Measurements from ENCODE around the gene RAB23. TPM values are rescaled to one million over a fixed set of nuclear protein-coding genes. Genes with fewer than 3 reads are reported as not detected.

The RAB23 gene
- total RNA-seq, 1 donor from 2014 or later: 11.3 TPM

DNA sequence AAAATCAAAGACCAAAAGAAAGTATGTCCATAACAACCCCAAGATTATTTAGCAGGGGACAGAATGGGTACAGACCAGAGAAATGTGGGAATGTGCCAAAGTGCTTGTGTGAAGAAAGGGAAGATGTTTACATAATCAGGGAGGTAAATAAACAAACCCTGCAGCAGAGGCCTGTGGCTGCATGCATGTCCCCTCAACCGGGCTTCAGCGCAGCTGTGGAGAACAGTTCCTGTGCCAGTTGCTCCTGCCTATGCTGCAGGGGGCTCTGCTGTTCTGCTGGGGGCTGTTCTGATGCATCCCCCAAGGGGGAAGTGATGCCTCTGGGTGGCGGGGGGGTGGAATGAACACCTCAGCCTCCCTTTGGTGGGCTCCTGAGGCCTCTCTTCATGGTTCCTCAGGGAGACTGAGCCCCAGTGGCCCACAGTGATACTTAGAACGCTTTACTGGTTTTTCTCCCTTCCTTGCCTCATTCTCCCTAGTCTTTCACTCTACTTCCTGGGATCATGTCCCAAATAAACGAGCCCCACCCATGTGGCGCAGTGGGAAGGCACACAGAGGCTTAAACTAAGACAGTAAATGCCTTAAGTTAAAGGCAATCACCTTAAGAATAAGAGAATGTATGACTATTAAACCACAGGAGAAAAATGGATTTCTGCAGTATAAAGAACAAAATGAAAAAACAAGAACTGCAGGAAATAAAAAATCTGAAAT is 23.0 kb downstream of the RAB23 start:
- TF ChIP-seq, protein P1, sequence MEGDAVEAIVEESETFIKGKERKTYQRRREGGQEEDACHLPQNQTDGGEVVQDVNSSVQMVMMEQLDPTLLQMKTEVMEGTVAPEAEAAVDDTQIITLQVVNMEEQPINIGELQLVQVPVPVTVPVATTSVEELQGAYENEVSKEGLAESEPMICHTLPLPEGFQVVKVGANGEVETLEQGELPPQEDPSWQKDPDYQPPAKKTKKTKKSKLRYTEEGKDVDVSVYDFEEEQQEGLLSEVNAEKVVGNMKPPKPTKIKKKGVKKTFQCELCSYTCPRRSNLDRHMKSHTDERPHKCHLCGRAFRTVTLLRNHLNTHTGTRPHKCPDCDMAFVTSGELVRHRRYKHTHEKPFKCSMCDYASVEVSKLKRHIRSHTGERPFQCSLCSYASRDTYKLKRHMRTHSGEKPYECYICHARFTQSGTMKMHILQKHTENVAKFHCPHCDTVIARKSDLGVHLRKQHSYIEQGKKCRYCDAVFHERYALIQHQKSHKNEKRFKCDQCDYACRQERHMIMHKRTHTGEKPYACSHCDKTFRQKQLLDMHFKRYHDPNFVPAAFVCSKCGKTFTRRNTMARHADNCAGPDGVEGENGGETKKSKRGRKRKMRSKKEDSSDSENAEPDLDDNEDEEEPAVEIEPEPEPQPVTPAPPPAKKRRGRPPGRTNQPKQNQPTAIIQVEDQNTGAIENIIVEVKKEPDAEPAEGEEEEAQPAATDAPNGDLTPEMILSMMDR (IDR thresholded peaks at IDR 0.05): no peak
- DNase-seq: no peak
- intact Hi-C loops (cut with DNase I): no loop called here
- no peaks in the 10 kb centered on the region for H3K36me3 ChIP-seq
- no peak overlapping the region for H3K27ac ChIP-seq
- no peaks in the 10 kb centered on the region for H3K27me3 ChIP-seq (ENCODE audit: low read depth)
- no peaks in the 10 kb centered on the region for H3K9me3 ChIP-seq
- H3K4me1 ChIP-seq: peaks cover 3% of the 10 kb centered on the region
- H3K4me3 ChIP-seq: no peak overlapping the region
- peak in 1 of 2 donors; percentile 29 for ATAC-seq

DNA sequence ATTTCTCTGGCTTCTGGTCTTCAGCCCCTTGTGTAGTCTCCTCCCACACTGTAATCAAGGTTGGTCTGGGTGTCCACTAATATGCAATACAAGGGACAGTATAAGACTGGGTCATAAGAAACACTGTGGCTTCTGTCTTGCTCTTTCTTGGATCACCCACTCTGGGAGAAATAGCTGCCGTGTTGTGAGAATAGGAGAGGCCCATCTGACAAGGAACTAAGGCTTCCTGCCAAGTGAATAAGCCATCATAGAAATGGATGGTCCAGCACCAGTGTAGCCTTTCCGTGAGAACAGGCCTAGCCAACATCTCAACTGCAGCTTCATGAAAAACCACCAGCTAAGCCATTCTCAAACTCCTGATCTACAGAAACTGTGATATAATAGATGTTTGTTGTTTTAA is 26.6 kb downstream of the RAB23 start:
- intact Hi-C loops (cut with DNase I): no loop called here
- no peak for ATAC-seq
- TF ChIP-seq, protein P1 (IDR thresholded peaks at IDR 0.05): no peak

DNA sequence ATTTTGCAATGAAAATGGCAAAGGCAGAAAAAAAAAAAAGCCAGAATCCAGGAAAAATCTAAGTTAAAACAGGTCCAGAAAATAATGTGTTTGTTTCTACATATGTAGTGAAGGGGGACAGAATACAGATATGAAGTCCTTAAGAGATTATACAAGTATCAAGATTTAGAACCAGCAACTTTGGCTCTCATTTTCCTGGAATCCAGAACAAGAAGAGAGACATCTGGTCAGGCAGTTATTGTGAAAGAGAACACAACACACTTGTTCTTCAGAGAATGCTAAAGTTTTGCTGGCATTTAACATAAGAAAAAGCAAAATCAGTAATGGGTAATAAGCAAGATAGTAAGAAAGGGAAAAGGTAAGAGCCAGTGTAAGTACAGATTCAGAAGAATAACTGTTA is 28.9 kb downstream of the RAB23 start:
- Histone ChIP-seq H3K27ac (peak overlapping the region; percentile 9), H3K27me3 (ENCODE audit: low read depth) (no peaks in the 10 kb centered on the region), H3K4me3 (no peak overlapping the region), H3K9me3 (no peaks in the 10 kb centered on the region), H3K36me3 (peaks cover 12% of the 10 kb centered on the region), H3K4me1 (no peaks in the 10 kb centered on the region)
- ATAC-seq: no peak
- intact Hi-C loops (cut with DNase I): no loop called here
- DNase-seq: no peak
- TF ChIP-seq, protein P1 (IDR thresholded peaks at IDR 0.05): no peak

More for the DNA sequence above, 26.6 kb downstream of the RAB23 start:
- H3K4me3 ChIP-seq: no peak overlapping the region
- H3K4me1 ChIP-seq: peaks cover 3% of the 10 kb centered on the region
- H3K9me3 ChIP-seq: no peaks in the 10 kb centered on the region
- H3K36me3 ChIP-seq: peaks cover 7% of the 10 kb centered on the region
- no peaks in the 10 kb centered on the region for H3K27me3 ChIP-seq (ENCODE audit: low read depth)
- H3K27ac ChIP-seq: no peak overlapping the region
- no peak for DNase-seq

DNA sequence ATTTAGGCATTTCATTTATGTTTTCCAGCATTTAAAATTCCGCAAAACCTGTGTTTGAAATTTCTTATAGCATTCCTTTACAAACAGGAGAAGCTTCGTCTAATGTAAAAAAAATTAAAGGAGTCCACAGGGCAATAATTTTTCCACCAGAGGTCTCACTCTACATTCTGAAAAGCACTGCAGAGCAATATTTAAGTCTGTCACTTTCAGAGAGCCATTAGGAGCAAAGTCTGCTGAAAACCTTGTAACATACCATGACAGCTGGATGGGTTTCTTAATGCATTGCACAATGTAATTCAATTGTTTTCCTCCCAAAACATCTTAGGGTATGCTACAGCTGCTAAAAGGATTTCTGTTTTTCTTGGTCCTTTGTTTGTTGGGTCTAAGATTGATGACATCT is 32.0 kb downstream of the RAB23 start:
- no peaks in the 10 kb centered on the region for H3K4me1 ChIP-seq
- no peaks in the 10 kb centered on the region for H3K27me3 ChIP-seq (ENCODE audit: low read depth)
- intact Hi-C loops (cut with DNase I): no loop called here
- no peak for ATAC-seq
- TF ChIP-seq, protein P1 (IDR thresholded peaks at IDR 0.05): peak; percentile 17
- H3K4me3 ChIP-seq: no peak overlapping the region
- peaks cover 12% of the 10 kb centered on the region for H3K36me3 ChIP-seq
- no peak for DNase-seq
- H3K9me3 ChIP-seq: no peaks in the 10 kb centered on the region
- no peak overlapping the region for H3K27ac ChIP-seq

DNA sequence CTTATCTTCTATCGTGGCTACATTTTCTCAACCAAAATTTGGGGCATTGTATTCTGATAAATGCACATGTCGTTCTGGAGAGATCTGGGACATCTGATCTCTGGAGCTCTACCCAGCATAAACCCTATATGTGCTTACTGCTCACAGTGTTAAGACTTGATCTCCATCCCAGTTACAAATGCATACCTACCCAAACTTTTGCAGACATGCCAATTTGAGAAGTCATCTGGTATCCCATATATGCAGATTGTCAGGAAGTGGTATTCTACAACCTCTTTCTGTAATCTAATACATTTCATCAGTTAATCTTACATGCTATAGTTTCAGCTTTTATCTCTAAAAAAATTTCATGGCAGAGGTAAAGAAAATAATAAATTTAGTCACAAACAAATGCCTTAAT is 38.8 kb downstream of the RAB23 start:
- peaks cover 28% of the 10 kb centered on the region for H3K36me3 ChIP-seq
- intact Hi-C loops (cut with DNase I): no loop called here
- no peaks in the 10 kb centered on the region for H3K27me3 ChIP-seq (ENCODE audit: low read depth)

More for the DNA sequence above, 38.8 kb downstream of the RAB23 start:
- Histone ChIP-seq H3K4me3 (no peak overlapping the region), H3K9me3 (no peaks in the 10 kb centered on the region), H3K27ac (no peak overlapping the region), H3K4me1 (no peaks in the 10 kb centered on the region)
- ATAC-seq (no peak), DNase-seq (no peak)
- TF ChIP-seq, protein P1 (IDR thresholded peaks at IDR 0.05): no peak
